ENCODE measurements around the gene PPL. TPM values are rescaled to one million over a fixed set of nuclear protein-coding genes. Genes with fewer than 3 reads are reported as not detected.

PPL gene
- total RNA-seq, 4 donors from 2014 or later, result 67.5 to 239 (median 111) TPM

DNA sequence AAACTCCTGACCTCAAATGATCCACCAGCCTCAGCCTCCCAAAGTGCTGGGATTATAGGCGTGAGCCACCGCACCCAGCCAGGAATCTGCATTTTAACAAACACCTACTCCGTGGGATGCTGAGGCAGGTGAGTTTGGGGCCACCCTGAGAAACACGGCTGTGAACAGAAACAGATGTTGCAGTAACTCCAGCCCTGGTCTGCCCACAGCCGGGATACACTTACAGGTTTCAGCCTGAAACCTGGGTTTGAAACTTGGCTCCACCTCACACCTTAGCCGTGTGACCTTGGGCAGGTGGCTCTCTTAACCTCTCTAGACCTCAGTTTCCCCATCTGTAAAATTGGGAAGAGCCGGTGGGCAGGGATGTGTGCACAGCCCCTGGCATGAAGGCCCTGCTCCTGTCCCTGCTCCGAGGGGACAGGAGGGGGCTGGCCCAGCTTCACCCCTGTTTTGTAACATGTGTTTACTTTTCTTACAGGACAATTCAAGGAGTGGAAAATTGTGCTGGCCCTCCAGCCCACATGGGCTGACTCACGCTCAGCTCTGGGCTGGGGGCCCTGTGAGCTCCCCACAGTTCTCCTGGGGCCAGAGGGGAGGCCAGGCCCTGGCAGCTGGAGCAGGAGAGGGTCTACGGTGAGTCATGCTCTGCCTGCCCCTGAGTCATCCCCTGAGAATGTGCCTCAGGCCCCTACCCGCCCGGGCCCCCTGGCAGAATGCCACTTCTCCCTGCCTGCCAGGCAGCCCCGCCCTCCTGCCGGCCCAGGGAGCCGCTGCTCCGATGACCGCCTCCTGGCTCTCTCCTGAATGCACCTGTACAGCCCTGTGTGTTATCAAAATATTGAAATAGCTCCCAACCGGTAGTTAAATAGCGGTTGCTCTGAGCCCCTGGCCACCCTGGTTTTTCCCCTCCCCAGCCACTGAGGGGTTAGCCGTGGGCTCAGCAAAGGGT is 7.7 kb upstream of the PPL start:
- no peak for TF ChIP-seq CTCF (IDR thresholded peaks at IDR 0.05; ENCODE audit: low read depth)

DNA sequence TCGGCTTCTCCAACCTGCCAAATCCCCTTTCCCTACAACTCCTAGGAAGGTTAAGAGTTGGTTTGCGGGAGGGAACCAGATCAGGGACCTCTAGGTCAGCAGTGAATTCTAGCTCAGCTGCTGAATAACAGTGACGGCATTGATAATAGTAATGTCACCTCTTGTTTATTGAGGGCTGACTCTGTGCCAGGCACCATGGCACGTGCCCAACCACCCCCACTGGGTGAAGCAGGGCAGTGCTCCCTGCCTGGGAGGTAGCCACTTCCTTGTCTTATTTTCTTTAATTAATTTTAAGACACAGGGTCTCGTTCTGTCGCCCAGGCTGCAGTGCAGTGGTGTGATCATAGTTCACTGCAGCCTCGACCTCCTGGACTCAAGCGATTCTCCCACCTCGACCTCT is 5.5 kb upstream of the PPL start:
- no peak for TF ChIP-seq CTCF (IDR thresholded peaks at IDR 0.05; ENCODE audit: low read depth)

GRCh38 chr16:4940719-4941118 is 3.8 kb upstream of the PPL start:
- TF ChIP-seq CTCF (IDR thresholded peaks at IDR 0.05; ENCODE audit: low read depth), result no peak

DNA sequence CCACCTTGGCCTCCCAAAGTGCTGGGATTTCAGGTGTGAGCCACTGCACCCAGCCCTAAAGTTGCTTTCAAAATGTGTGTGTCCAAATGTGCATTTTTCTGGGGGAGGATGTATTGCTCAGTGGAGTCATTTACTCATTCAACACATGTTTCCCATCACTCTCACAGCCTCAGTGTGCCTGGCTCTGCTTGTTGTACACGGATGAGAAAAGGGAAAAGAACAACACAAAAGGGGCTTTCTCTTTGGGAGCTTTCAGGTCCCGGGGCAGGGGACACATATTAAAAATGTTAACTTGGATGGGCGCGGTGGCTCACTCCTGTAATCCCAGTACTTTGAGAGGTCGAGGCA is 1.7 kb upstream of the PPL start:
- TF ChIP-seq CTCF (IDR thresholded peaks at IDR 0.05; ENCODE audit: low read depth), result no peak

DNA sequence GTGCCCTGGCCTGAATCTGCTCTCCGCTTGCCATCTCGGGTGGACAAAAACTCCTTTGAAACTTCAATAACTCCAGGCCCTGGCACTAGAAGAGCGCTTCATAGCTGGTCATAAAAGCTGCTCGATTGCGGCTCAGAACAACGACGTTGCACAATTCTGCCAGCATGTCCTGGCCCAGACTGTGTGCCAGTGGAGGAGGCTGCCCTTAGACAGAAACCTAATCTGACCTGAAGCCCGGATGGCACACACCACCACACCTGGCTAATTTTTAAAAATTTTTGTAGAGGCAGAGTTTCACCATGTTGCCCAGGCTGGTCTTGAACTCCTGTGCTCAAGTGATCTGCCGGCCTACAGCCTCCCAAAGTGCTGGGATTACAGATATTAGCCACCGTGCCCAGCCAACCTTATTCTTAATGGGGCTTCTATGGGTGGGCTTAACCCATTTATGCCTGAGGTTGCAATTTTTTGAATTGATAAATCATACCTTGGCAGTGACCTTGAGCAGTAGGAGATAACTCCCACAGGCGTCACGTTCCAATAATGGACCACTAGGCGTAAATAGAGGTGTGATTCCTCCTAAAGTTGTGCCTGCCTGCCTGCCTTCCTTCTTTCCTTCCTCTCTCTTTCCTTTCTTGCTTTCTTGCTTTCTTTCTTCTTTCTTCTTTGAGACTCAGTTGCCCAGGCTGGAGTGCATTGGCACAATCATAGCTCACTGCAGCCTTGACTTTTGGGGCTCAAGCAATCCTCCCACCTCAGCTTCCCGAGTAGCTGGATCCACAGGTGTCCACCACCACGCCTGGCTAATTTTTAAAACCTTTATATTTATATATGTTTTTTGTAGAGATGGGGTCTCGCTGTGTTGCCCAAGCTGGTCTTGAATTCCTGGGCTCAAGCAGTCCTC is 1.1 kb upstream of the PPL start:
- TF ChIP-seq CTCF (IDR thresholded peaks at IDR 0.05; ENCODE audit: low read depth), result no peak

GRCh38 chr16:4936181-4936990 is 562 bp downstream of the PPL start:
- no peak for TF ChIP-seq CTCF (IDR thresholded peaks at IDR 0.05; ENCODE audit: low read depth)

Data from subcutaneous adipose tissue (tissue), 4 donors.